Measurements from ENCODE around the gene BMP7. TPM values are rescaled to one million over a fixed set of nuclear protein-coding genes. Genes with fewer than 3 reads are reported as not detected.

The BMP7 gene
- total and polyA plus RNA-seq, 7 donors: under 0.01 to 5.4 (median 2.5) TPM

GRCh38 chr20:57211908-57212533 is 54.4 kb downstream of the BMP7 start:
- no peak overlapping the region for H3K4me3 ChIP-seq
- peaks cover 0 to 15% (median 13%) of the 10 kb centered on the region in 4 donors for H3K4me1 ChIP-seq
- H3K27me3 ChIP-seq: no peaks in the 10 kb centered on the region
- whole genome bisulfite sequencing, 2 donors: 78 to 82% methylated on average over 25 of the region's 25 CpGs
- intact Hi-C loops (cut with DNase I): no loop called here
- H3K9me3 ChIP-seq: peaks cover 0 to 1% (median 0%) of the 10 kb centered on the region in 4 donors
- TF ChIP-seq EP300 (IDR thresholded peaks at IDR 0.05) (no peak), POLR2A (IDR thresholded peaks at IDR 0.05) (no peak), POLR2AphosphoS5 (IDR thresholded peaks at IDR 0.05) (no peak)
- TF ChIP-seq, protein P1, sequence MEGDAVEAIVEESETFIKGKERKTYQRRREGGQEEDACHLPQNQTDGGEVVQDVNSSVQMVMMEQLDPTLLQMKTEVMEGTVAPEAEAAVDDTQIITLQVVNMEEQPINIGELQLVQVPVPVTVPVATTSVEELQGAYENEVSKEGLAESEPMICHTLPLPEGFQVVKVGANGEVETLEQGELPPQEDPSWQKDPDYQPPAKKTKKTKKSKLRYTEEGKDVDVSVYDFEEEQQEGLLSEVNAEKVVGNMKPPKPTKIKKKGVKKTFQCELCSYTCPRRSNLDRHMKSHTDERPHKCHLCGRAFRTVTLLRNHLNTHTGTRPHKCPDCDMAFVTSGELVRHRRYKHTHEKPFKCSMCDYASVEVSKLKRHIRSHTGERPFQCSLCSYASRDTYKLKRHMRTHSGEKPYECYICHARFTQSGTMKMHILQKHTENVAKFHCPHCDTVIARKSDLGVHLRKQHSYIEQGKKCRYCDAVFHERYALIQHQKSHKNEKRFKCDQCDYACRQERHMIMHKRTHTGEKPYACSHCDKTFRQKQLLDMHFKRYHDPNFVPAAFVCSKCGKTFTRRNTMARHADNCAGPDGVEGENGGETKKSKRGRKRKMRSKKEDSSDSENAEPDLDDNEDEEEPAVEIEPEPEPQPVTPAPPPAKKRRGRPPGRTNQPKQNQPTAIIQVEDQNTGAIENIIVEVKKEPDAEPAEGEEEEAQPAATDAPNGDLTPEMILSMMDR (IDR thresholded peaks at IDR 0.05): no peak
- H3K36me3 ChIP-seq: no peaks in the 10 kb centered on the region
- H3K27ac ChIP-seq: peak overlapping the region in 3 of 4 donors; percentile 44 to 64 (median 62)
- DNase-seq: no peak

- Histone ChIP-seq H3K4me1 (peaks cover 0 to 15% (median 13%) of the 10 kb centered on the region in 4 donors), H3K27ac (no peak overlapping the region), H3K4me3 (no peak overlapping the region), H3K9me3 (peaks cover 0 to 3% (median 0%) of the 10 kb centered on the region in 4 donors), H3K36me3 (no peaks in the 10 kb centered on the region), H3K27me3 (no peaks in the 10 kb centered on the region)
- intact Hi-C loops (cut with DNase I): no loop called here
- no peak for DNase-seq
- WGBS, 2 donors: 97 to 99% methylated on average over 2 of the region's 2 CpGs
- TF ChIP-seq, protein P1 (IDR thresholded peaks at IDR 0.05): no peak
- no peak for TF ChIP-seq POLR2AphosphoS5 (IDR thresholded peaks at IDR 0.05)
- TF ChIP-seq POLR2A (IDR thresholded peaks at IDR 0.05): no peak
- no peak for TF ChIP-seq EP300 (IDR thresholded peaks at IDR 0.05)
These were observed 55.0 kb downstream of the BMP7 start for GRCh38 chr20:57211406-57211805.

- DNase-seq: no peak
- TF ChIP-seq EP300 (IDR thresholded peaks at IDR 0.05) (no peak), POLR2AphosphoS5 (IDR thresholded peaks at IDR 0.05) (no peak), POLR2A (IDR thresholded peaks at IDR 0.05) (no peak)
- TF ChIP-seq, protein P1 (IDR thresholded peaks at IDR 0.05): no peak
- Histone ChIP-seq H3K27ac (no peak overlapping the region), H3K36me3 (no peaks in the 10 kb centered on the region), H3K4me1 (peaks cover 0 to 15% (median 13%) of the 10 kb centered on the region in 4 donors), H3K4me3 (no peak overlapping the region), H3K27me3 (no peaks in the 10 kb centered on the region), H3K9me3 (peaks cover 0 to 3% (median 0%) of the 10 kb centered on the region in 4 donors)
- 93% methylated on average over 8 of the region's 8 CpGs for WGBS, 2 donors
- intact Hi-C loops (cut with DNase I): no loop called here
These were observed 55.5 kb downstream of the BMP7 start for GRCh38 chr20:57210911-57211280.

DNA sequence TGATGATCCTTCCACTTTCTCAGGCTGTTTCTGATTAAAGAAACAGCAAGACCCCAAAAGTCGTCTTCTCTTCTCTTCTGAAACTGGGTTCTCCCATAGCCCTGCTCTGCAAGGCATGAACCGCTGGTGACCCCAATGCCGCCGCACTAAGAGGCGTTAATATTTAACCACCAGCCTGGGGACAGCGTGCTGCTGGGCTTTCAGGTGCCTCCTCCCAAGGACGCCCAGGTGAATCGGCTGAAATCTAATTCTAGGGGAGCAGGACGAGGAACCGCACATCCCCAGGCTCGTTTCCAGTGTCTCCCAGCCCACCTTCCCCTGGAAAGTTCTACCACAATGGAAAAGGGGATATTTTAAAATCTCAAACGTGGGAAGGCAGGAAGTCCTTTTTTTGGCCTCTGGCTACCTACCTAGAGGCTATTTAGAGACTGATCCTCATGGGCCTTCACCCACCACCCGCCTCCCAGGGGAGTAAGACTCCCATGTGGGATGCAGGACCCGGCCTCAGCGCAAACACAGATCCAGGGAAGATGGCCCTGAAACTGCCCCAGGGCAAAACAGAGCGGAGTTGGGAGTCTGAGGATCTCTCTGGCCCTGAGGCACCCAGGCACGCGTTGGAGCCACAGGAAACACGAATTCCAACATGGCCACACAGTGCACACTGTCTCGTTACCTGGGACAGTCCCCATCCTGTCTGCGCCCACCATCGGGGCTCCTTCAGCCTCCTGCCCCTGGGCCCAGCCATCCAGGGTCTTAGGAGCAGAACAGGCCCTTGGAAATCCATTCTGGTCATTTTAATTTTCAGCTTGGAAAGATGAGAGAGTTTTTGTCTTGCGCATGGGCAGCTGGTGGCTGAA is 56.2 kb downstream of the BMP7 start:
- peaks cover 0 to 3% (median 0%) of the 10 kb centered on the region in 4 donors for H3K9me3 ChIP-seq
- DNase-seq: no peak
- TF ChIP-seq POLR2AphosphoS5 (IDR thresholded peaks at IDR 0.05) (no peak), POLR2A (IDR thresholded peaks at IDR 0.05) (no peak), EP300 (IDR thresholded peaks at IDR 0.05) (no peak)
- TF ChIP-seq, protein P1 (IDR thresholded peaks at IDR 0.05): no peak
- no peaks in the 10 kb centered on the region for H3K27me3 ChIP-seq
- no peaks in the 10 kb centered on the region for H3K36me3 ChIP-seq
- 47 to 72% methylated on average over 23 of the region's 23 CpGs for WGBS, 2 donors
- no peak overlapping the region for H3K4me3 ChIP-seq
- H3K4me1 ChIP-seq: peaks cover 0 to 15% (median 13%) of the 10 kb centered on the region in 4 donors
- H3K27ac ChIP-seq: no peak overlapping the region
- intact Hi-C loops (cut with DNase I): no loop called here

Data from sigmoid colon (tissue), 7 donors.